AG10803 (cell line): ENCODE data around the gene ARHGEF6.

Source experiments
- DNase-seq: peaks from one replicate; pipeline ENCODE4 v3.0.0; 2010; ENCODE audit warnings: low read depth
- H3K4me3 ChIP-seq: 2 replicates; pipeline ENCODE4 v1.5.1; 2011; ENCODE audit warnings: mild to moderate bottlenecking, low read length, control low read depth
- CTCF ChIP-seq: conservative IDR thresholded peaks from 2 replicates; pipeline ENCODE4 v1.5.1; 2011; ENCODE audit warnings: mild to moderate bottlenecking, low read length, control low read depth, inconsistent platforms

ARHGEF6 gene

GRCh38 chrX:136627409-136627808 is 153.3 kb downstream of the ARHGEF6 start:
- H3K4me3 ChIP-seq: no peak overlapping the region
- DNase-seq: no peak

GRCh38 chrX:136626891-136627290 is 153.8 kb downstream of the ARHGEF6 start:
- no peak overlapping the region for H3K4me3 ChIP-seq
- no peak for TF ChIP-seq CTCF
- no peak for DNase-seq

More at GRCh38 chrX:136627409-136627808, 153.3 kb downstream of the ARHGEF6 start:
- no peak for TF ChIP-seq CTCF

GRCh38 chrX:136626237-136626636 is 154.5 kb downstream of the ARHGEF6 start:
- no peak for TF ChIP-seq CTCF
- DNase-seq: no peak
- H3K4me3 ChIP-seq: no peak overlapping the region

- TF ChIP-seq CTCF: no peak
- no peak for DNase-seq
- no peak overlapping the region for H3K4me3 ChIP-seq
Measured at GRCh38 chrX:136625246-136625645, 155.5 kb downstream of the ARHGEF6 start.

GRCh38 chrX:136623396-136623795 is 157.3 kb downstream of the ARHGEF6 start:
- H3K4me3 ChIP-seq: no peak overlapping the region
- no peak for DNase-seq
- TF ChIP-seq CTCF: no peak

- no peak for TF ChIP-seq CTCF
- H3K4me3 ChIP-seq: no peak overlapping the region
- no peak for DNase-seq
Measured at GRCh38 chrX:136622568-136622967, 158.2 kb downstream of the ARHGEF6 start.

GRCh38 chrX:136620780-136621179 is 160.0 kb downstream of the ARHGEF6 start:
- TF ChIP-seq CTCF: no peak
- no peak for DNase-seq
- H3K4me3 ChIP-seq: no peak overlapping the region
